Measurements from ENCODE around the gene DST. TPM values are rescaled to one million over a fixed set of nuclear protein-coding genes. Genes with fewer than 3 reads are reported as not detected.

Gene DST
- polyA plus RNA-seq, 3 donors = 1.1 to 7.4 (median 3.2) TPM

DNA sequence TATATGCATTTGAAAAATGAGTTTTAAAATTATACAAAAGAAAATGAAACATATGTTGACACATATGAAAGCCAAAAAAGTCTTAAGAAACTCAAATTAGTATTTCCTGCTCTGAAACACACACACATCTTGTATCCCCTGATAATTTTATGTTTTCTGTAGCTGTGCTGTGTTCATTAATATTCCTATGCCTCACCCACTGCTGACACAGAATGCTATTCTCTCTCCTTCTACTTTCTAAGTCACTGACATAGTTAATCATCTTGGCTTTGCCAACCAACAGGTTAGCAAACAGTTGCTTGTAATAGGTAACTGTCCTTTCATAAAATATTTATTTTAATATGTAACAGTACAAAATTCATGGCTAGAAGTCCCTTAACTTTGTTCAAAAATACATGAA lies 140.7 kb downstream of the DST start:
- Mint-ChIP-seq H3K27me3 (ENCODE audit: low read depth in 3 of 3) (no peaks in the 10 kb centered on the region), H3K4me1 (no peaks in the 10 kb centered on the region), H3K36me3 (peaks cover 30 to 32% of the 10 kb centered on the region in 2 donors), H3K4me3 (no peak overlapping the region), H3K27ac (no peak overlapping the region), H3K9me3 (no peaks in the 10 kb centered on the region)
- no peaks in the 10 kb centered on the region for H3K4me1 ChIP-seq (ENCODE audit: control insufficient read depth in 1 of 2, insufficient read depth in 2 of 2, low read length in 2 of 2)
- H3K27me3 ChIP-seq (ENCODE audit: control insufficient read depth in 2 of 2, insufficient read depth in 2 of 2, low read length in 2 of 2) = no peaks in the 10 kb centered on the region
- H3K27ac ChIP-seq (ENCODE audit: low read depth in 1 of 2, low read length in 2 of 2) = no peak overlapping the region
- H2AFZ ChIP-seq (ENCODE audit: insufficient read depth, low read depth, low read length, poor library complexity, severe bottlenecking) = no peak overlapping the region
- no peak for DNase-seq
- H3K36me3 ChIP-seq (replicated peaks in 1 of 2; ENCODE audit: control insufficient read depth in 1 of 2, insufficient read depth in 2 of 2, low read length in 2 of 2) = peaks cover 15 to 31% of the 10 kb centered on the region in 2 donors
- no peak for TF ChIP-seq CTCF (IDR thresholded peaks at IDR 0.05)
- H3K79me2 ChIP-seq (ENCODE audit: insufficient read depth, low read length) = no peaks in the 10 kb centered on the region
- H3K9me3 ChIP-seq (replicated peaks in 1 of 2; ENCODE audit: control insufficient read depth in 1 of 2, insufficient read depth in 1 of 2, low read length in 2 of 2) = no peaks in the 10 kb centered on the region
- no peak overlapping the region for H3K4me2 ChIP-seq (replicated peaks; ENCODE audit: extremely low read depth, low read length, poor library complexity, severe bottlenecking)
- H3K4me3 ChIP-seq (replicated peaks in 1 of 3; ENCODE audit: low read depth in 2 of 3, low read length in 3 of 3) = no peak overlapping the region
- intact Hi-C loops (cut with micrococcal nuclease) = no loop called here
- no peak overlapping the region for H3K9ac ChIP-seq (ENCODE audit: insufficient read depth, low read length, poor library complexity, severe bottlenecking)
- H4K20me1 ChIP-seq (ENCODE audit: insufficient read depth, low read length) = no peaks in the 10 kb centered on the region

DNA sequence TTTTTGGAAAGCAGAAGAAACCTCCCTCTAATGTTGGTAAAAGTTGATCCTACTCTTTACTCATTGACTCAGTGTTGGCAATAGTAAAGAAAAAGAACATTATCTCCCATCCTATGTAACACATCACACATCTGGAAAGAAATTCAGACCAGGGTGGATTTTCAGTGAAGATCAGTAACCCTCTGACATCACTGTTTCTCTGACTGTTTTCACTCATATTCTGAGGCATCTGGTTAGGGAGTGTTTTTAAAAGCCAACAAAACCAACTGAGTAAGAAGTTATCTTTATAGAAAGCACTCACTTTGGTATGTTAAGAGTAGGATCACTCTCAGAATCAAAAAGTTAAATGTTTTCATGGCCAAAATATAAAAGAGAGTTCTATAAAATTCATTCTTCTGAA lies 143.6 kb downstream of the DST start:
- Mint-ChIP-seq H3K27ac (no peak overlapping the region), H3K4me1 (no peaks in the 10 kb centered on the region), H3K27me3 (ENCODE audit: low read depth in 3 of 3) (no peaks in the 10 kb centered on the region), H3K9me3 (no peaks in the 10 kb centered on the region), H3K4me3 (no peak overlapping the region), H3K36me3 (peaks cover 25% of the 10 kb centered on the region in 2 donors)
- no peak for TF ChIP-seq CTCF (IDR thresholded peaks at IDR 0.05)
- H3K79me2 ChIP-seq (ENCODE audit: insufficient read depth, low read length) = no peaks in the 10 kb centered on the region
- no peaks in the 10 kb centered on the region for H3K9me3 ChIP-seq (replicated peaks in 1 of 2; ENCODE audit: control insufficient read depth in 1 of 2, insufficient read depth in 1 of 2, low read length in 2 of 2)
- H3K27me3 ChIP-seq (ENCODE audit: control insufficient read depth in 2 of 2, insufficient read depth in 2 of 2, low read length in 2 of 2) = no peaks in the 10 kb centered on the region
- H3K4me2 ChIP-seq (replicated peaks; ENCODE audit: extremely low read depth, low read length, poor library complexity, severe bottlenecking) = no peak overlapping the region
- intact Hi-C loops (cut with micrococcal nuclease) = no loop called here
- no peaks in the 10 kb centered on the region for H3K4me1 ChIP-seq (ENCODE audit: control insufficient read depth in 1 of 2, insufficient read depth in 2 of 2, low read length in 2 of 2)
- H3K27ac ChIP-seq (ENCODE audit: low read depth in 1 of 2, low read length in 2 of 2) = no peak overlapping the region
- peaks cover 15 to 19% of the 10 kb centered on the region in 2 donors for H3K36me3 ChIP-seq (replicated peaks in 1 of 2; ENCODE audit: control insufficient read depth in 1 of 2, insufficient read depth in 2 of 2, low read length in 2 of 2)
- no peak for DNase-seq
- no peak overlapping the region for H3K4me3 ChIP-seq (replicated peaks in 1 of 3; ENCODE audit: low read depth in 2 of 3, low read length in 3 of 3)
- H3K9ac ChIP-seq (ENCODE audit: insufficient read depth, low read length, poor library complexity, severe bottlenecking) = no peak overlapping the region
- no peak overlapping the region for H2AFZ ChIP-seq (ENCODE audit: insufficient read depth, low read depth, low read length, poor library complexity, severe bottlenecking)
- no peaks in the 10 kb centered on the region for H4K20me1 ChIP-seq (ENCODE audit: insufficient read depth, low read length)

Measured in CD14-positive monocyte (primary cell).